Fibroblast of skin of left biceps (primary cell): ENCODE data around the gene TENT5C.

Source experiments
- DNase-seq, 2 experiments: peaks; one replicate each; pipeline ENCODE4 v3.0.0-alpha.2; 2013; ENCODE audit warnings: low read depth in 2 of 2

Gene TENT5C

DNA sequence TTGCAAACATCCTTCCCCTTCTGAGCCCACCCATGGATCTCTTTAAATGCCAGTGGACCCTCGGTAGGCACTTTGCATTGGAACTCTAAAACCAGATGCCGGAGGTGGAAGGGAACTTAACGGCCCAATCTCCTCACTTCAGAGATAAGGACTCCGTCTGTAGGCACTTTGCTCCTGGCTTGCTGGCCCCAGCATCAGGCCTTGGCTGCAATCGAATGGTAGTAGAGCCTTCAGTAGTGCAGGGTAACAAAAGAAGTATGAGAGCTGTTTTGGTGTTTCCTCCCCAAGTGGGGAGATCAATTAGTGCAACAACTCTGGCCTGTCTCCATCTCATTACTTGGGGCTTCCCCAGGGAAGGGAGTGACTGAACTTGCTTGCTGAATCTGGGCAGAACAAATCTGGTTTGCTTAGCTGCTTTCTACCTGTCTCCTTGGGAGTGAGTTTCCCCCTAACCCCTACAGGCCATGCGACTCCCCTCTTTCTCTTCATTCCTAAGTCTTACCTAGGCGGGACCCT lies 70.8 kb downstream of the TENT5C start:
- DNase-seq = no peak
